HepG2 (cell line): ENCODE measurements around the gene DYNC2I2. TPM values are rescaled to one million over a fixed set of nuclear protein-coding genes. Genes with fewer than 3 reads are reported as not detected.

ENCODE experiments used
- ATAC-seq: fragments of 200-7000 bp; cut with Tn5 transposase; 3 replicates; pipeline ENCODE4 v1.9.1; 2020; ENCODE audit warnings: mild to moderate bottlenecking, moderate library complexity
- BruUV-seq: library from RNA; stranded (reverse); fragments of 400-500 nt; replicated peaks from 2 replicates; lab custom pipeline; 2021; lab: Mats Ljungman, UMichigan
- CTCF ChIA-PET: fragments of 300-600 bp; formaldehyde crosslinking; extraction: SDS; loops from one replicate; lab custom pipeline; 2021; ENCODE audit warnings: low total read pairs, inconsistent platforms, low intra/inter-chr PET ratio; lab: Yijun Ruan, JAX
- POLR2A ChIA-PET: fragments of 350-600 bp; sonication (Branson Sonifier 250); formaldehyde crosslinking; loops from one replicate; lab custom pipeline; 2020; ENCODE audit warnings: antibody characterized with exemption, inconsistent platforms; lab: Yijun Ruan, JAX
- DNase-seq: peaks from one replicate; pipeline ENCODE4 v3.0.0-alpha.2; 2015; ENCODE audit warnings: low spot score
- FAIRE-seq: peaks from 3 replicates; lab custom pipeline; 2011; peaks lifted over from hg19 to GRCh38; lab: Jason Lieb, UNC
- H2AFZ ChIP-seq: one replicate; pipeline ENCODE4 v1.6.1; 2011; ENCODE audit warnings: low read length, inconsistent platforms
- H3K27ac ChIP-seq: fragments of 300-600 bp; 3 replicates; pipeline ENCODE4 v1.8.0; 2011; ENCODE audit warnings: mixed run types, mild to moderate bottlenecking, mixed read lengths, low read length, inconsistent platforms; ENCODE audit not compliant: insufficient read depth; ENCODE audit errors: extremely low read length
- H3K27me3 ChIP-seq, 2 experiments: fragments of 200-600 bp in 1 of 2; 2 replicates in 1 of 2; 3 replicates in 1 of 2; pipeline versions ENCODE4 v1.6.0 to v1.8.0; 2011; ENCODE audit warnings: low read length in 2 of 2, mild to moderate bottlenecking in 2 of 2, moderate library complexity in 2 of 2, inconsistent platforms in 1 of 2; ENCODE audit not compliant: insufficient read depth in 2 of 2, control insufficient read depth in 1 of 2
- H3K36me3 ChIP-seq, 2 experiments: fragments of 200-600 bp in 1 of 2; replicated peaks in 1 of 2; 2 replicates in 1 of 2; 3 replicates in 1 of 2; pipeline versions ENCODE4 v1.5.1 to v1.8.0; 2011; ENCODE audit warnings: low read length in 2 of 2, inconsistent platforms in 1 of 2; ENCODE audit not compliant: insufficient read depth in 2 of 2, control insufficient read depth in 1 of 2
- H3K4me1 ChIP-seq: 2 replicates; pipeline ENCODE4 v1.5.1; 2012; ENCODE audit warnings: low read length, inconsistent platforms; ENCODE audit not compliant: insufficient read depth
- H3K4me2 ChIP-seq: 2 replicates; pipeline ENCODE4 v1.6.0; 2011; ENCODE audit warnings: low read depth, low read length, inconsistent platforms
- H3K4me3 ChIP-seq, 3 experiments: fragments of 200-600 bp in 1 of 3; sonication (generic), shearing (Covaris generic) in 1 of 3; replicated peaks in 1 of 3; 2 replicates each; pipeline ENCODE4 v1.5.1; 2011 to 2016; ENCODE audit warnings: low read length in 3 of 3, inconsistent platforms in 2 of 3, low read depth in 2 of 3, mild to moderate bottlenecking in 2 of 3, control low read depth in 1 of 3, mixed read lengths in 1 of 3; ENCODE audit not compliant: insufficient read depth in 1 of 3
- H3K79me2 ChIP-seq: one replicate; pipeline ENCODE4 v1.6.1; 2011; ENCODE audit warnings: low read length, inconsistent platforms; ENCODE audit not compliant: insufficient read depth
- H3K9ac ChIP-seq: 2 replicates; pipeline ENCODE4 v1.6.0; 2011; ENCODE audit warnings: mild to moderate bottlenecking, low read depth, low read length, inconsistent platforms; ENCODE audit not compliant: insufficient read depth
- H3K9me3 ChIP-seq: 2 replicates; pipeline ENCODE4 v1.5.1; 2012; ENCODE audit warnings: mild to moderate bottlenecking, low read length
- H4K20me1 ChIP-seq: 2 replicates; pipeline ENCODE4 v1.6.0; 2011; ENCODE audit warnings: inconsistent platforms, mild to moderate bottlenecking, low read length, moderate library complexity; ENCODE audit not compliant: insufficient read depth
- AGO1 ChIP-seq: fragments of 200-400 bp; formaldehyde crosslinking; IDR thresholded peaks from 2 replicates; pipeline ENCODE4 v1.6.1; 2017; ENCODE audit warnings: mild to moderate bottlenecking, low read depth, low read length, moderate library complexity; ENCODE audit not compliant: poor library complexity, severe bottlenecking
- ARNT2 ChIP-seq: sonication (generic); formaldehyde crosslinking; IDR thresholded peaks from 2 replicates; pipeline ENCODE4 v1.8.0; 2022; ENCODE audit warnings: mild to moderate bottlenecking, low read depth, missing genetic modification reagents, moderate library complexity
- CAMTA2 ChIP-seq: sonication (generic); formaldehyde crosslinking; IDR thresholded peaks from 2 replicates; pipeline ENCODE4 v1.4.0; 2020; ENCODE audit warnings: mild to moderate bottlenecking, missing genetic modification reagents, borderline replicate concordance
- CREB1 ChIP-seq, 2 experiments: fragments of 450-650 bp in 1 of 2; IDR thresholded peaks; 2 replicates each; pipeline ENCODE4 v1.6.1; 2016 to 2017; ENCODE audit warnings: control low read depth in 1 of 2, mild to moderate bottlenecking in 1 of 2, missing compliant biosample characterization in 1 of 2, missing genetic modification characterization in 1 of 2
- DPF2 ChIP-seq: sonication (generic); formaldehyde crosslinking; IDR thresholded peaks from 2 replicates; pipeline ENCODE4 v1.4.0; 2020; ENCODE audit warnings: mild to moderate bottlenecking, low read depth, missing genetic modification reagents, borderline replicate concordance
- HNF1B ChIP-seq: sonication (generic); formaldehyde crosslinking; IDR thresholded peaks from 2 replicates; pipeline ENCODE4 v1.5.1; 2020; ENCODE audit warnings: mild to moderate bottlenecking, moderate library complexity, missing genetic modification reagents
- JDP2 ChIP-seq: sonication (generic); formaldehyde crosslinking; IDR thresholded peaks from 2 replicates; pipeline ENCODE4 v1.8.1; 2022; ENCODE audit warnings: missing genetic modification reagents, borderline replicate concordance
- MLLT10 ChIP-seq: sonication (generic); formaldehyde crosslinking; IDR thresholded peaks from 2 replicates; pipeline ENCODE4 v1.4.0; 2020; ENCODE audit warnings: missing genetic modification reagents
- RARA ChIP-seq: IDR thresholded peaks from 2 replicates; pipeline ENCODE4 v1.6.1; 2016; ENCODE audit warnings: missing genetic modification reagents, missing compliant biosample characterization
- REXO4 ChIP-seq: sonication (generic); formaldehyde crosslinking; IDR thresholded peaks from 2 replicates; pipeline ENCODE4 v1.8.0; 2022; ENCODE audit warnings: missing genetic modification reagents, mild to moderate bottlenecking, borderline replicate concordance
- TOPORS ChIP-seq: sonication (generic); formaldehyde crosslinking; IDR thresholded peaks from 2 replicates; pipeline ENCODE4 v1.8.0; 2023; ENCODE audit warnings: mild to moderate bottlenecking, missing genetic modification reagents
- ZBTB26 ChIP-seq: IDR thresholded peaks from 2 replicates; pipeline ENCODE4 v1.6.1; 2016; ENCODE audit warnings: missing compliant biosample characterization, missing genetic modification reagents, borderline replicate concordance
- ZBTB42 ChIP-seq: sonication (generic); formaldehyde crosslinking; IDR thresholded peaks from 2 replicates; pipeline ENCODE4 v1.5.0; 2020; ENCODE audit warnings: mild to moderate bottlenecking, missing genetic modification reagents
- ZFP36L2 ChIP-seq: sonication (generic); formaldehyde crosslinking; IDR thresholded peaks from 2 replicates; pipeline ENCODE4 v1.4.0; 2020; ENCODE audit warnings: missing genetic modification reagents
- ZFP37 ChIP-seq: sonication (generic); formaldehyde crosslinking; IDR thresholded peaks from 2 replicates; pipeline ENCODE4 v1.4.0; 2020; ENCODE audit warnings: missing genetic modification reagents, borderline replicate concordance
- ZFP82 ChIP-seq: sonication (generic); formaldehyde crosslinking; IDR thresholded peaks from 2 replicates; pipeline ENCODE4 v1.5.1; 2020; ENCODE audit warnings: mild to moderate bottlenecking, missing genetic modification reagents, borderline replicate concordance
- ZNF350 ChIP-seq: sonication (generic); formaldehyde crosslinking; IDR thresholded peaks from 2 replicates; pipeline ENCODE4 v1.4.0; 2020; ENCODE audit warnings: mild to moderate bottlenecking, low read depth, missing genetic modification reagents, borderline replicate concordance
- ZNF367 ChIP-seq: sonication (generic); formaldehyde crosslinking; IDR thresholded peaks from 2 replicates; pipeline ENCODE4 v1.4.0; 2020; ENCODE audit warnings: missing genetic modification reagents, borderline replicate concordance
- ZNF430 ChIP-seq: sonication (generic); formaldehyde crosslinking; IDR thresholded peaks from 2 replicates; pipeline ENCODE4 v1.9.0; 2021; ENCODE audit warnings: mild to moderate bottlenecking, missing genetic modification reagents
- ZNF546 ChIP-seq: sonication (generic); formaldehyde crosslinking; conservative IDR thresholded peaks from 2 replicates; pipeline ENCODE4 v1.8.1; 2023; ENCODE audit warnings: mild to moderate bottlenecking, missing genetic modification reagents
- ZNF746 ChIP-seq: sonication (generic); formaldehyde crosslinking; IDR thresholded peaks from 2 replicates; pipeline ENCODE4 v1.8.0; 2022; ENCODE audit warnings: mild to moderate bottlenecking, missing genetic modification reagents
- WGBS: methylation state at CpG from one replicate; pipeline ENCODE4 v1.1.6; 2017; ENCODE audit warnings: low lambda C conversion rate; 5-methylcytosine and 5-hydroxymethylcytosine counted together
- in situ Hi-C: cut with HindIII; loops from 2 replicates; pipeline ENCODE4 v1.10.0; 2017; ENCODE audit warnings: low pct_unique_long_range_greater_than_20kb; ENCODE audit not compliant: extremely low pct_ligation_motif_present
- intact Hi-C: fragments of 100-400 bp; cut with micrococcal nuclease; formaldehyde crosslinking; loops from one replicate; pipeline ENCODE4 v1.10.0; 2022; ENCODE audit not compliant: unreplicated experiment
- polyA plus RNA-seq, 8 experiments: library from polyadenylated mRNA; depleted of rRNA in 3 of 8; stranded (reverse) in 7 of 8; unstranded in 1 of 8; fragments of >200 nt; fragmentation: Illumina TruSeq in 4 of 8; extraction: Trizol in 4 of 8; gene quantifications; 2 replicates each; pipeline versions ENCODE4 v1.2.1 to v1.2.3, GENCODE V29; 2011 to 2016; ENCODE audit warnings: low read depth in 4 of 8, missing spikeins in 1 of 8, mixed read lengths in 1 of 8; ENCODE audit not compliant: insufficient read depth in 1 of 8
- total RNA-seq, 5 experiments: library from RNA; depleted of rRNA; stranded (reverse); fragments of >200 nt; fragmentation: Illumina TruSeq; extraction: Trizol; gene quantifications; 2 replicates each; pipeline ENCODE4 v1.2.3, GENCODE V29; 2016; ENCODE audit warnings: low read depth in 1 of 5

The DYNC2I2 gene
- total and polyA plus RNA-seq, 2 of the 13 experiments (the other 11 are each of a cell fraction or from before 2014, with no cell fraction given) = 13.7 to 40.2 TPM

- peak within 1 kb of the TSS; percentile 91 for H3K27ac ChIP-seq
- peaks cover 65% of the 10 kb centered on the region for H3K4me1 ChIP-seq
- H3K9me3 ChIP-seq = no peaks in the 10 kb centered on the region
- peak within 1 kb of the TSS; percentile 71 to 81 (median 77) for H3K4me3 ChIP-seq
- no peaks in the 10 kb centered on the region; a peak in 1 of 5 replicates for H3K27me3 ChIP-seq
- FAIRE-seq (no peak), DNase-seq (peak; percentile 84), ATAC-seq (peak; percentile 70)
- peak within 1 kb of the TSS; percentile 86 for H3K9ac ChIP-seq
- H4K20me1 ChIP-seq = peaks cover 19% of the 10 kb centered on the region
- H3K36me3 ChIP-seq = peaks cover 5 to 25% of the 10 kb centered on the region in 2 experiments; a peak in 4 of 5 replicates
- ChIA-PET CTCF (no interaction called here), POLR2A (interaction anchor here (0.6 to 1.6 kb wide), 7 partner anchors 25 to 141 kb away, joined by 3 to 6 read pairs (median 3); partner anchors contain the start of genes DYNC2I2, SPOUT1 and ZDHHC12)
- H3K79me2 ChIP-seq = peaks cover 41% of the 10 kb centered on the region
- no peak within 1 kb of the TSS for H2AFZ ChIP-seq
- 2% methylated on average over 27 of the region's 93 CpGs for WGBS
- BruUV-seq = TSS peak; percentile 75
- intact Hi-C loops = loop anchor here (5.0 kb wide), 1 partner anchor 51 kb away; no protein-coding TSS in a partner anchor
- in situ Hi-C loops = no loop called here
- peak within 1 kb of the TSS; percentile 99 for H3K4me2 ChIP-seq
- TF ChIP-seq HNF1B = peak; percentile 66
- TF ChIP-seq ZBTB26 (CRISPR knock-in tag) = no peak
- TF ChIP-seq DPF2 (CRISPR knock-in tag) = no peak; the same call in 1 of the 2 replicates
- TF ChIP-seq ZNF350 (CRISPR knock-in tag) = no peak
- TF ChIP-seq ZNF546 (CRISPR knock-in tag) = no peak
- TF ChIP-seq ZNF746 (CRISPR knock-in tag) = peak; percentile 83; the same call in 1 of the 2 replicates
- no peak for TF ChIP-seq REXO4
- TF ChIP-seq ARNT2 (CRISPR knock-in tag) = 0 out of 2 replicates have a peak, but pooled peaks have one; percentile 28
- TF ChIP-seq ZFP36L2 (CRISPR knock-in tag) = no peak
- no peak for TF ChIP-seq ZNF367
- TF ChIP-seq ZBTB42 (CRISPR knock-in tag) = no peak
- peak; percentile 43; the same call in 1 of the 2 replicates for TF ChIP-seq JDP2 (CRISPR knock-in tag)
- TF ChIP-seq ZFP37 (CRISPR knock-in tag) = 0 out of 2 replicates have a peak, but pooled peaks have one; percentile 50
- TF ChIP-seq MLLT10 (CRISPR knock-in tag) = no peak
- TF ChIP-seq TOPORS (CRISPR knock-in tag) = no peak
- no peak for TF ChIP-seq CAMTA2
- TF ChIP-seq RARA (CRISPR knock-in tag) = peak; percentile 4; the same call in 1 of the 2 replicates
- TF ChIP-seq AGO1 = no peak
- no peak for TF ChIP-seq ZFP82 (CRISPR knock-in tag)
- no peak; the same call in 1 of the 2 replicates for TF ChIP-seq ZNF430 (CRISPR knock-in tag)
- TF ChIP-seq CREB1 (IDR thresholded peaks at IDR 0.05) = no peak
- no peak for TF ChIP-seq CREB1 (CRISPR knock-in tag; IDR thresholded peaks at IDR 0.05)
Observed at GRCh38 chr9:128688501-128689292, 32.0 kb upstream of the DYNC2I2 start, which contains the start of gene SET. Gene SET, plus strand, starts transcription at chr9:128689222. Its CDS starts 361 bp downstream, at chr9:128689583.
